Fibroblast of mammary gland (primary cell): ENCODE measurements around the gene ATP6V1A.

Experiments used
- DNase-seq: peaks from one replicate; pipeline ENCODE4 v3.0.0-alpha.2; 2010; ENCODE audit warnings: low read depth
- H3K4me3 ChIP-seq: 2 replicates; pipeline ENCODE4 v1.5.1; 2011; ENCODE audit warnings: low read depth, mild to moderate bottlenecking, low read length, moderate library complexity; ENCODE audit not compliant: control insufficient read depth
- TF ChIP-seq, protein P1 (sequence below): conservative IDR thresholded peaks from 2 replicates; pipeline ENCODE4 v1.5.1; 2011; ENCODE audit warnings: low read depth, low read length, inconsistent platforms; ENCODE audit not compliant: control insufficient read depth, insufficient read depth

The ATP6V1A gene

GRCh38 chr3:113805249-113805648 is 58.4 kb downstream of the ATP6V1A start:
- H3K4me3 ChIP-seq: no peak overlapping the region
- DNase-seq: no peak
- TF ChIP-seq, protein P1, sequence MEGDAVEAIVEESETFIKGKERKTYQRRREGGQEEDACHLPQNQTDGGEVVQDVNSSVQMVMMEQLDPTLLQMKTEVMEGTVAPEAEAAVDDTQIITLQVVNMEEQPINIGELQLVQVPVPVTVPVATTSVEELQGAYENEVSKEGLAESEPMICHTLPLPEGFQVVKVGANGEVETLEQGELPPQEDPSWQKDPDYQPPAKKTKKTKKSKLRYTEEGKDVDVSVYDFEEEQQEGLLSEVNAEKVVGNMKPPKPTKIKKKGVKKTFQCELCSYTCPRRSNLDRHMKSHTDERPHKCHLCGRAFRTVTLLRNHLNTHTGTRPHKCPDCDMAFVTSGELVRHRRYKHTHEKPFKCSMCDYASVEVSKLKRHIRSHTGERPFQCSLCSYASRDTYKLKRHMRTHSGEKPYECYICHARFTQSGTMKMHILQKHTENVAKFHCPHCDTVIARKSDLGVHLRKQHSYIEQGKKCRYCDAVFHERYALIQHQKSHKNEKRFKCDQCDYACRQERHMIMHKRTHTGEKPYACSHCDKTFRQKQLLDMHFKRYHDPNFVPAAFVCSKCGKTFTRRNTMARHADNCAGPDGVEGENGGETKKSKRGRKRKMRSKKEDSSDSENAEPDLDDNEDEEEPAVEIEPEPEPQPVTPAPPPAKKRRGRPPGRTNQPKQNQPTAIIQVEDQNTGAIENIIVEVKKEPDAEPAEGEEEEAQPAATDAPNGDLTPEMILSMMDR: no peak

DNA sequence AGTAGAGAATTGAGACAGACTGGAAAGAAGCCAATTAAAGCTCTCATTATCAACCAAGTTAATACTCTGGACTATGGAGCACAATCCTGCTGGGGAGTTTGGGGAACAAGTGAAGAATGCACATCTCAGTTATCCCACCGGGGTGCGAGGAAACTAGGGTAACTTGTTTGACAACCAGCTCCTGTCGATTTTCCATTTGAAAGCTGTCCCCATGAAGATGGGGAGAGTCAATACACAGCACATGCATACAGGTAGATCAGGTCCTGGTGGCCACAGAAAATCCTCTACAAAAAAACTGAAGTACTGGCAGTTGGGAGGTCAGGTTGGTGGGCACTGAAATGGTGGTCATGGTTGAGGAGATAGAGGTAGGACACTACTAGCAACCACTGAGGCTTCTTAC is 66.0 kb downstream of the ATP6V1A start:
- no peak overlapping the region for H3K4me3 ChIP-seq
- TF ChIP-seq, protein P1: no peak
- DNase-seq: no peak

DNA sequence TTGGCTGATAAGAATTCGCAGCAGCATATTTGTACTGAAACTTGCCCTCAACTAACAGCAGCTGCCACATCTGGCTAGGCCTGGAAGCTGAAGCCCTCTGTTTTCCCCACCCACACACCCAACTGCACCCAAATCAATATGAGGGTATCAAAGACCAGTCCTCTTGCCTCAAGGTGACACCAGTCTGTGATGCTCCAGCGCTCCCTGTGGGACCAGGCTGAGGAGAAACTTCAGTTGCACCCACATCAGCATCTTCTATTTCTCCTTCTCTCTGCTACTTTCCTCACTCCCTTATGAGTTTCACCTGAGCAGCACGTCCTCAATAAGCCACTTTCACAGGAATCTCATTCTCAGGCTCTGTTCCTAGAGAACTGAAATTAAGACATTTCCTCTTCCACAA is 73.0 kb downstream of the ATP6V1A start:
- TF ChIP-seq, protein P1: no peak
- no peak for DNase-seq

GRCh38 chr3:113825090-113825489 is 78.3 kb downstream of the ATP6V1A start:
- peak; percentile 15 for DNase-seq
- H3K4me3 ChIP-seq: no peak overlapping the region
- TF ChIP-seq, protein P1: peak; percentile 30

More for the DNA sequence above, 73.0 kb downstream of the ATP6V1A start:
- no peak overlapping the region for H3K4me3 ChIP-seq

DNA sequence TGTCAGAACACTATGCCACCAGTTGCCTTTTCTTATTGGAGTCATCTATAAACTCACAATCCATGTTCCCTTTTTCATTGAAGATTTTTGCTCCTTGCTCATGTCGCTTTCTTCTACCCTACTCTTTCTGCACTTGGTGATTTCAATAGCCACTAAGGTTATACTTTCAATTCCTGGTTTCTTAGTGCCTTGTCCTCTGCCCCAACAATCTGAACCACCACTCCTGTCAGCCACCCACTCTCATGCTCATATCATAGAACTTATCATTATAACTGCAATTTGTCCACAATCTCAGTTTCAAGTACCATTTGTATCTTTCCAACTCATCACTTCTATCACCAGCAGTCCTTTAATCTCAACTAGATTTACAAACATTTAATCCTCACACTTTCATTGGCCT is 81.8 kb downstream of the ATP6V1A start:
- no peak for DNase-seq
- H3K4me3 ChIP-seq: no peak overlapping the region
- TF ChIP-seq, protein P1: no peak

DNA sequence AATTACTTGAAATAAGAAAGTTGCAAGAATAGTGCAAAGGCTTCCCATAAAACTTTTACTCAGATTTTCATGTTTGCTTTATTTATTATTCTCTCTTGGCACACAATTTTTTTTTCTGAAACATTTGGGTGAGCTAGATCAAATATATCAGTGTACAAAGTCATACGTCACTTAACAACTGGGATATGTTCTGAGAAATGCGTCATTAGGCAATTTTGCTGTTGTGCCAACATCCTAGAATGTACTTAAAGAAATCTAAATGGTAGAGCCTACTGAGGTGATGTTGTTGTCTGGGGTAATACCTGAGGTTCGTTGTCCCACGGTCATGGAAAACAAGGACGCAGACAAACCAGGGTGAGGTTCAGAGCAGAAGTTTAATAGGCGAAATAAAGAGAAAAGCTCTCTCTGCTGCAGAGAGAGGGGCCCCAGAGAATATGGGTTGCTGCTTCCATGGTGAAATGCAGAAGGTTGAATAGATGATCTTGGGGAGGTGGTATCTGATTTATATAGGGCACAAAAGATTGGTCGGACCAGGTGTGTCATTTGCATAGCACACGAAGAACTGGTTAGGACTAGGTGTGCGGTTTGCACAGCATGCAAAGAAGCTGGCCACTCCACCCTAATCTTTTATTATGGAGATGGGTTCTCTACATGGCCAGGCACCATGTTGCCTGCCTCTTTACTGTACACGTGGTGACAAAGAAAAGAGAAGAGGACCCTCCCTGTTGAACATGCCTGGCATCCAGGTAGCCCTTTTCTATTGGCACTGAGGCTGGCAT is 82.9 kb downstream of the ATP6V1A start:
- H3K4me3 ChIP-seq: no peak overlapping the region
- TF ChIP-seq, protein P1: no peak
- DNase-seq: peak; percentile 68

GRCh38 chr3:113831103-113831355 is 84.2 kb downstream of the ATP6V1A start:
- TF ChIP-seq, protein P1: no peak
- DNase-seq: no peak
- no peak overlapping the region for H3K4me3 ChIP-seq
